ENCODE results near the gene ZNF710. TPM values are rescaled to one million over a fixed set of nuclear protein-coding genes. Genes with fewer than 3 reads are reported as not detected.
A peak's percentile ranks its signal among the peaks of the same experiment; 100 is the strongest.
"Not testable (repeated sequence)": the region's sequence is repeated elsewhere in the genome, so short reads cannot be mapped to it uniquely, and the experiment has no call there.

The ZNF710 gene
- total RNA-seq, 2 donors from 2014 or later = 10.3 to 12.0 TPM

- no peak for TF ChIP-seq CTCF (IDR thresholded peaks at IDR 0.05)
- Histone ChIP-seq H3K27ac (no peak overlapping the region), H3K36me3 (no peaks in the 10 kb centered on the region), H3K9me3 (no peaks in the 10 kb centered on the region), H3K4me3 (peak overlapping the region; percentile 18), H3K4me1 (ENCODE audit: control insufficient read depth in 1 of 2, low read depth in 2 of 2) (no peaks in the 10 kb centered on the region), H3K27me3 (replicated peaks; ENCODE audit: insufficient read depth) (no peaks in the 10 kb centered on the region)
- ATAC-seq (ENCODE audit: insufficient number of reproducible peaks, low FRiP score, low read depth) = no peak
- DNase-seq (ENCODE audit: low spot score) = no peak
These were observed 24.9 kb upstream of the ZNF710 start for GRCh38 chr15:89976246-89976600.

DNA sequence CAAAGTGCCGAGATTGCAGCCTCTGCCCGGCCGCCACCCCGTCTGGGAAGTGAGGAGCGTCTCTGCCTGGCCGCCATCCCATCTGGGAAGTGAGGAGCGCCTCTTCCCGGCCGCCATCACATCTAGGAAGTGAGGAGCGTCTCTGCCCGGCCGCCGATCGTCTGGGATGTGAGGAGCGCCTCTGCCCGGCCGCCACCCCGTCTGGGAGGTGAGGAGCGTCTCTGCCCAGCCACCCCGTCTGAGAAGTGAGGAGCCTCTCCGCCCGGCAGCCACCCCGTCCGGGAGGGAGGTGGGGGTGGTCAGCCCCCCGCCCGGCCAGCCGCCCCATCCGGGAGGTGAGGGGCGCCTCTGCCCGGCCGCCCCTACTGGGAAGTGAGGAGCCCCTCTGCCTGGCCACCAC is 23.3 kb upstream of the ZNF710 start:
- H3K4me1 ChIP-seq (ENCODE audit: control insufficient read depth in 1 of 2, low read depth in 2 of 2); H3K36me3 ChIP-seq; H3K27ac ChIP-seq; H3K4me3 ChIP-seq; DNase-seq (ENCODE audit: low spot score); H3K27me3 ChIP-seq (replicated peaks; ENCODE audit: insufficient read depth); H3K9me3 ChIP-seq; ATAC-seq (ENCODE audit: insufficient number of reproducible peaks, low FRiP score, low read depth): not testable (repeated sequence)

- H3K36me3 ChIP-seq = no peaks in the 10 kb centered on the region
These were observed 22.2 kb upstream of the ZNF710 start for GRCh38 chr15:89978914-89979313.

GRCh38 chr15:89980896-89981295 is 20.2 kb upstream of the ZNF710 start:
- Histone ChIP-seq H3K27ac (no peak overlapping the region), H3K4me1 (ENCODE audit: control insufficient read depth in 1 of 2, low read depth in 2 of 2) (no peaks in the 10 kb centered on the region), H3K36me3 (no peaks in the 10 kb centered on the region), H3K4me3 (no peak overlapping the region), H3K9me3 (peaks cover 10% of the 10 kb centered on the region), H3K27me3 (replicated peaks; ENCODE audit: insufficient read depth) (no peaks in the 10 kb centered on the region)
- ATAC-seq (ENCODE audit: insufficient number of reproducible peaks, low FRiP score, low read depth) (no peak), DNase-seq (ENCODE audit: low spot score) (no peak)
- TF ChIP-seq CTCF (IDR thresholded peaks at IDR 0.05) = no peak

More at GRCh38 chr15:89978914-89979313, 22.2 kb upstream of the ZNF710 start:
- H3K4me3 ChIP-seq = no peak overlapping the region
- DNase-seq (ENCODE audit: low spot score) (no peak), ATAC-seq (ENCODE audit: insufficient number of reproducible peaks, low FRiP score, low read depth) (no peak)
- H3K4me1 ChIP-seq (ENCODE audit: control insufficient read depth in 1 of 2, low read depth in 2 of 2) = no peaks in the 10 kb centered on the region
- no peaks in the 10 kb centered on the region for H3K27me3 ChIP-seq (replicated peaks; ENCODE audit: insufficient read depth)
- H3K9me3 ChIP-seq = no peaks in the 10 kb centered on the region
- no peak for TF ChIP-seq CTCF (IDR thresholded peaks at IDR 0.05)
- H3K27ac ChIP-seq = no peak overlapping the region

- no peaks in the 10 kb centered on the region for H3K4me1 ChIP-seq (ENCODE audit: control insufficient read depth in 1 of 2, low read depth in 2 of 2)
- ATAC-seq (ENCODE audit: insufficient number of reproducible peaks, low FRiP score, low read depth) = no peak
- H3K27me3 ChIP-seq (replicated peaks; ENCODE audit: insufficient read depth) = no peaks in the 10 kb centered on the region
- DNase-seq (ENCODE audit: low spot score) = no peak
- peaks cover 10% of the 10 kb centered on the region for H3K9me3 ChIP-seq
- H3K27ac ChIP-seq = no peak overlapping the region
- no peak for TF ChIP-seq CTCF (IDR thresholded peaks at IDR 0.05)
- no peak overlapping the region for H3K4me3 ChIP-seq
- no peaks in the 10 kb centered on the region for H3K36me3 ChIP-seq
These were observed 18.6 kb upstream of the ZNF710 start for GRCh38 chr15:89982315-89983055.

GRCh38 chr15:89984001-89984400 is 17.1 kb upstream of the ZNF710 start:
- Histone ChIP-seq H3K9me3 (peaks cover 10% of the 10 kb centered on the region), H3K36me3 (no peaks in the 10 kb centered on the region), H3K4me3 (no peak overlapping the region), H3K27ac (no peak overlapping the region), H3K27me3 (replicated peaks; ENCODE audit: insufficient read depth) (no peaks in the 10 kb centered on the region), H3K4me1 (ENCODE audit: control insufficient read depth in 1 of 2, low read depth in 2 of 2) (no peaks in the 10 kb centered on the region)
- no peak for TF ChIP-seq CTCF (IDR thresholded peaks at IDR 0.05)
- no peak for DNase-seq (ENCODE audit: low spot score)
- ATAC-seq (ENCODE audit: insufficient number of reproducible peaks, low FRiP score, low read depth) = no peak
